Left lobe of liver (tissue), 2 donors: ENCODE measurements around the gene PSMD14. TPM values are rescaled to one million over a fixed set of nuclear protein-coding genes. Genes with fewer than 3 reads are reported as not detected.

Source experiments
- ATAC-seq: fragments of 200-7000 bp; cut with Tn5 transposase; one replicate; pipeline ENCODE4 v1.9.1; 2020; ENCODE audit warnings: mild to moderate bottlenecking, moderate library complexity
- DNase-seq: peaks from one replicate; pipeline ENCODE4 v3.0.0-alpha.2; 2020; ENCODE audit warnings: low spot score
- total RNA-seq: library from RNA; stranded (reverse); gene quantifications from one replicate; pipeline ENCODE4 v1.2.1, GENCODE V29; 2021
- donor health status: DM: no; HTN: no; CAD: no; lungs with moderate emphysema.
- donor health status: DM: no; HTN: yes; CAD: no.

Gene PSMD14
- total RNA-seq, 1 donor from 2014 or later: 20.4 TPM

DNA sequence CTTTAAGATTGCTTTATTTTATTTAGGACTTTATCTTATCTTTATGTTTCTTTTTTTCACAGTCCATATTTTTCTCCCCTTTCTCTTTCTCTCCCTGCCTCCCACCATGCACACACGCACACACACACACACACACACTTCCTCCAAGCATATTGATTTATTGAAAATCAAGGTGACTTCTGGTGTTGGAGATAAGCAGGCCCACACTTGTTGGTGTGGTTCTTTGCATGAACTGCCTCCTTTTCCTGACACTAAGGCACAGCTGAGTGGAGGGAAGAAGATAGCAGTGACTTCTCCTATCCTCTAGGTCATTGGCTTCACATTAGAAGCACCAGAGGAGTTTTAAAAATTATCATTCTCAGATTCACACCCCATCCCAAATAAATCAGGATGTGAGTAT lies 125.9 kb downstream of the PSMD14 start:
- no peak for DNase-seq
- no peak for ATAC-seq

DNA sequence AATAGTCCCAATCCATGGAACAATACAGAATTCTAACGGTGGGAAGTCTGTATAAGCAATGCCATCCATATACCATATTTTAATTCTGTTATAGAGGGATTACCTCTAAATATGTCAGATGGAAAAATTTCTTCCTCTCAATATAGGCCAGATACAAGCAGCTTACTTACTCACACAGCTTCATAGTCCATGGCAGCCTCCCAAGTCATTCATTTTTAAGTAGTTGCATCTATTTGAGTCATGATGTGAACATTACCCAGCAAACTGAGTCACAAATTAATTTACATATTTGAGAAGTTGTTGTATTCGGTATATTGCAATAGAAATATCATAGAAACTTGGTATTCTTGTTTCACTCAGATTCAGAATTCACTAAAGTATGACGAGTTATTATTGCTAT lies 128.2 kb downstream of the PSMD14 start:
- ATAC-seq: no peak
- DNase-seq: no peak

DNA sequence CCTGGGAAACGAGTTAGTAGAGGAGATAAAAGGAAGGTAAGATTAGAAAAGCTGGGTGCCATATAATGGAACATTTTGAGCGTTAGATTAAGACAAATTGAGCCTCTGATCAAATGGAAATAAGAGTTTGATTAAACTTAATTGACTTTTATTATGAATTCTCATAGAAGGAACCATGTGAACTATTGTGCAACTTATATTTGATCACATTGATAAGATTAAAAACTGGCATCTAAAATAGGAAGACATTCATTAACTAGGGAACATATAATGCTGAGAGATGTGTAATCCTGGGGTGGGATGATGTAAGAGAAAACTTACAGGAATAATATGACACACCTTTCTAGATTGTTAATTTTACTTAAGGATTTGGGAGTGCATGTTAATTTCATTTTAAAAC lies 130.4 kb downstream of the PSMD14 start:
- DNase-seq: no peak
- no peak for ATAC-seq

DNA sequence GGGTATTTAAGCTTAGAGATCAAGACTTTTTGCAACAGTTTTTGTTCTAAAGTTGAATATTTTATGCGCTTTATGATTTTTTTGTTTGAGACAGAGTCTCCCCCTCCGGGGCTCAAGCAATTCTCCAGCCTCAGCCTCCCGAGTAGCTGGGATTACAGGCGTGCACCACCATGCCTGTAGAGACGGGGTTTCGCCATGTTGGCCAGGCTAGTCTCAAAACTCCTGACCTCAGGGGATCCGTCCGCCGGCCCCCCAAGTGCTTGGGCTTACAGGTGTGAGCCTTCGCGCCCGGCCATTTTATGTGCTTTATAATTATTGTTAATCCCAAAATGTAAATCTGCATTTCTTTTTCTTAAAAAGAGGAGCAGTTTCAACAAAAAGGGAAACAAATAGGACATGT lies 136.9 kb downstream of the PSMD14 start:
- no peak for DNase-seq
- ATAC-seq: no peak

DNA sequence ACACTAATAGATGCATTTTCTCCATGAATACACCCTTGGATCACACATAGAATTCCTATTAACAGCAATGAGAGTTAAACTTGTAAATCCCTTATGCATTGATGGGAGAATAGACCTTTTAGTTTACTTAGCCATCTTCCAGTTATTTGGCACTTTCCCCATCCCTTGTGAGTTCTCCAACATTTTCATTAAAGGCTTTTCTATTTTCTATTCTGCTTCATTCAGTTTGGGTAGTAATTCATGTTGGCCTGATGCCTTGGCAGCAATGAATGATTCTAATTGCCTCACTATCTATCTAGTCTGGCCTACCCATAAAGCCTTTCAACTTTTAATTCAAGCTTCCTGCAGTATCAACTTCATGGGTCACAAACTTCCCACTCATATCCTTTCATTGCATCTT lies 140.2 kb downstream of the PSMD14 start:
- ATAC-seq (no peak), DNase-seq (no peak)

Other genes starting within 250 kb of the PSMD14 start
- 28.1 TPM for gene TANK, start 148.0 kb upstream of the PSMD14 start, total RNA-seq
- not detected for gene TBR1, start 107.9 kb downstream of the PSMD14 start, total RNA-seq